Thoracic aorta (tissue), 2 donors: ENCODE measurements around the gene SHMT2. TPM values are rescaled to one million over a fixed set of nuclear protein-coding genes. Genes with fewer than 3 reads are reported as not detected.

Source experiments
- ATAC-seq: fragments of 150-250 bp; one replicate; pipeline ENCODE4 v1.8.0; 2017; ENCODE audit warnings: low read depth; ENCODE audit not compliant: insufficient number of reproducible peaks, low FRiP score
- DNase-seq: peaks from one replicate; pipeline ENCODE4 v3.0.0-alpha.2; 2020; ENCODE audit warnings: low spot score
- H3K27ac ChIP-seq, 2 donors: fragments of 200-600 bp; sonication (generic); 1 replicate in 1 of 2; 2 replicates in 1 of 2; pipeline ENCODE4 v1.5.1; 2016; ENCODE audit warnings: mild to moderate bottlenecking in 2 of 2, moderate library complexity in 2 of 2
- H3K27me3 ChIP-seq: fragments of 200-600 bp; sonication (generic); replicated peaks from 2 replicates; pipeline ENCODE4 v1.6.0; 2016; ENCODE audit warnings: mild to moderate bottlenecking; ENCODE audit not compliant: insufficient read depth
- H3K36me3 ChIP-seq: fragments of 200-600 bp; sonication (generic); one replicate; pipeline ENCODE4 v1.5.1; 2016
- H3K4me1 ChIP-seq, 2 donors: fragments of 200-600 bp; sonication (generic); 1 replicate in 1 of 2; 2 replicates in 1 of 2; pipeline versions ENCODE4 v1.5.1 to v1.6.0; 2016; ENCODE audit warnings: low read depth in 2 of 2, mild to moderate bottlenecking in 1 of 2; ENCODE audit not compliant: control insufficient read depth in 1 of 2
- H3K4me3 ChIP-seq: fragments of 200-600 bp; sonication (generic); 2 replicates; pipeline ENCODE4 v1.5.1; 2016; ENCODE audit warnings: mild to moderate bottlenecking
- H3K9me3 ChIP-seq: fragments of 200-600 bp; sonication (generic); 2 replicates; pipeline ENCODE4 v1.5.1; 2016
- CTCF ChIP-seq: fragments of 200-600 bp; sonication (generic); IDR thresholded peaks from one replicate; pipeline ENCODE4 v1.5.1; 2019; ENCODE audit warnings: antibody characterized with exemption
- total RNA-seq, 2 donors: library from RNA; depleted of rRNA; stranded (reverse); fragments of >200 nt; gene quantifications; one replicate each; pipeline versions ENCODE4 v1.1.0 to v1.2.3, GENCODE V29; 2016

SHMT2 gene
- total RNA-seq, 2 donors from 2014 or later = 57.3 to 60.4 TPM

GRCh38 chr12:57219993-57220754 lies 9.3 kb upstream of the SHMT2 start:
- ATAC-seq (no peak), DNase-seq (no peak)
- Histone ChIP-seq H3K9me3 (no peaks in the 10 kb centered on the region), H3K27ac (no peak overlapping the region), H3K36me3 (no peaks in the 10 kb centered on the region), H3K27me3 (peaks cover 24% of the 10 kb centered on the region), H3K4me1 (peaks cover 13 to 25% of the 10 kb centered on the region in 2 donors), H3K4me3 (no peak overlapping the region)
- TF ChIP-seq CTCF = no peak

- Histone ChIP-seq H3K27me3 (peaks cover 27% of the 10 kb centered on the region), H3K4me1 (peaks cover 8 to 19% of the 10 kb centered on the region in 2 donors), H3K9me3 (no peaks in the 10 kb centered on the region), H3K4me3 (no peak overlapping the region), H3K27ac (no peak overlapping the region), H3K36me3 (no peaks in the 10 kb centered on the region)
- no peak for DNase-seq
- no peak for TF ChIP-seq CTCF
- ATAC-seq = no peak
Observed at GRCh38 chr12:57220770-57221168, 8.7 kb upstream of the SHMT2 start.

- ATAC-seq = no peak
- no peak for TF ChIP-seq CTCF
- H3K4me1 ChIP-seq = peaks cover 6 to 13% of the 10 kb centered on the region in 2 donors
Observed at GRCh38 chr12:57221169-57221917, 8.2 kb upstream of the SHMT2 start.

GRCh38 chr12:57222286-57223190 lies 7.0 kb upstream of the SHMT2 start:
- TF ChIP-seq CTCF = no peak
- DNase-seq = no peak
- Histone ChIP-seq H3K9me3 (no peaks in the 10 kb centered on the region), H3K4me1 (peaks cover 0 to 7% of the 10 kb centered on the region in 2 donors), H3K36me3 (no peaks in the 10 kb centered on the region), H3K4me3 (no peak overlapping the region), H3K27ac (no peak overlapping the region), H3K27me3 (peaks cover 28% of the 10 kb centered on the region)
- no peak for ATAC-seq

More at GRCh38 chr12:57221169-57221917, 8.2 kb upstream of the SHMT2 start:
- H3K27me3 ChIP-seq = peaks cover 28% of the 10 kb centered on the region
- H3K4me3 ChIP-seq = no peak overlapping the region
- no peaks in the 10 kb centered on the region for H3K9me3 ChIP-seq
- H3K36me3 ChIP-seq = no peaks in the 10 kb centered on the region
- no peak for DNase-seq
- H3K27ac ChIP-seq = no peak overlapping the region
